Measurements from ENCODE around the gene ADPRHL1.
"Not testable (repeated sequence)": the region's sequence is repeated elsewhere in the genome, so short reads cannot be mapped to it uniquely, and the experiment has no call there.

The ADPRHL1 gene

GRCh38 chr13:113382542-113382941, 70.7 kb downstream of the ADPRHL1 start:
- H3K36me3 ChIP-seq (ENCODE audit: control insufficient read depth, insufficient read depth, low read length); H3K27me3 ChIP-seq (ENCODE audit: control insufficient read depth, insufficient read depth, low read length); H3K4me3 ChIP-seq (ENCODE audit: low read length); H3K9me3 ChIP-seq (ENCODE audit: control insufficient read depth, low read length); H3K9ac ChIP-seq (ENCODE audit: low read length): not testable (repeated sequence)
- H3K4me1 ChIP-seq (ENCODE audit: control insufficient read depth, insufficient read depth, low read length), result peaks cover 19% of the 10 kb centered on the region

DNA sequence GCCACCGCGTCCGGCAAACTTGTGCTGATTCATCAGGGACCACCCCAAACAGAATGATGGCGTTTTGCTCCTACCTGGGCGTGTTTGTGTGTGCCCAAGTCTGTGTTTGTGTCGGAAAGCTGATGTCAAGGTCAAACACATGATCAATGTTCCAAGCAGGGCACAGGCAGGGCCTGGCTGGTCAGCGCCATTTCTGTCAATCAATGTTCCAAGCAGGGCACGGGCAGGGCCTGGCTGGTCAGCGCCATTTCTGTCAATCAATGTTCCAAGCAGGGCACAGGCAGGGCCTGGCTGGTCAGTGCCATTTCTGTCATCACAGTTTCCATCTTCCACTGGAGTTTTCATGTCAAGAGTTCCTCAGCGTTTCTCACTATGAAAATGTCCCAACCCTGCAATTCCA, 74.5 kb downstream of the ADPRHL1 start:
- Histone ChIP-seq H3K9me3 (ENCODE audit: control insufficient read depth, low read length) (no peaks in the 10 kb centered on the region), H3K27me3 (ENCODE audit: control insufficient read depth, insufficient read depth, low read length) (peaks cover 4% of the 10 kb centered on the region), H3K4me3 (ENCODE audit: low read length) (no peak overlapping the region), H3K9ac (ENCODE audit: low read length) (no peak overlapping the region), H3K4me1 (ENCODE audit: control insufficient read depth, insufficient read depth, low read length) (peaks cover 20% of the 10 kb centered on the region), H3K36me3 (ENCODE audit: control insufficient read depth, insufficient read depth, low read length) (no peaks in the 10 kb centered on the region)

DNA sequence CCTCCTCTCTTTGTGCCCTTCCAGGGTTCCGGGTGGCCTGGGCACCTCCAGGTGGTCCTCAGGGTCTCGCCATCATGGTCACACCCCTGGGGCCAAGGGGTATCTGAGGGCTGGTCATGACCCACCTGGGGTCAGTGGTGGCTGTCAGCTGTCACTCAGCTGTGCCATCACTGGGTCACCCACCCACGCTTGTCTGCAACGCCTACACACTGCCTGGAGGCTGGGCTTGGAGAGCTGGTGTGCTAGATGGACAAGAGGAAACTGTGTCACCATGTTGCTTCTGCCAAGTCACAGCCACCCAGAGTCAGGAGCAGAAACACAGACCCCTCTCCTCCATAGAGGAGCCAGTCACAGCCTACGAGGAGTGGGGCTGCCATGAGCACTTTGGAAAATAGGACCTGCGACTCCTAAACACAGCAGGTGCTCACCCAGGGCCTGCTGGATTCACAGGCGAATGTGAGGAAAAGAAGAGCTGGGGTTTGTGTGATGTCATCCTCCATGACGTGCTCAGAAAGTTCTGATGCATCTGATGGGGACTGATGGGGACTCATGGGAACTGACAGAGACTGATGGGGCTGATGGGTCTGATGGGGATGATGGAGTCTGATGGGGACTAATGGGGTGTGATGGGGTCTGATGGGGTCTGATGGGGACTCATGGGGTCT, 78.6 kb downstream of the ADPRHL1 start:
- Histone ChIP-seq H3K36me3 (ENCODE audit: control insufficient read depth, insufficient read depth, low read length) (no peaks in the 10 kb centered on the region), H3K4me1 (ENCODE audit: control insufficient read depth, insufficient read depth, low read length) (peaks cover 14% of the 10 kb centered on the region), H3K4me3 (ENCODE audit: low read length) (no peak overlapping the region), H3K9ac (ENCODE audit: low read length) (no peak overlapping the region), H3K27me3 (ENCODE audit: control insufficient read depth, insufficient read depth, low read length) (peaks cover 4% of the 10 kb centered on the region), H3K9me3 (ENCODE audit: control insufficient read depth, low read length) (no peaks in the 10 kb centered on the region)

DNA sequence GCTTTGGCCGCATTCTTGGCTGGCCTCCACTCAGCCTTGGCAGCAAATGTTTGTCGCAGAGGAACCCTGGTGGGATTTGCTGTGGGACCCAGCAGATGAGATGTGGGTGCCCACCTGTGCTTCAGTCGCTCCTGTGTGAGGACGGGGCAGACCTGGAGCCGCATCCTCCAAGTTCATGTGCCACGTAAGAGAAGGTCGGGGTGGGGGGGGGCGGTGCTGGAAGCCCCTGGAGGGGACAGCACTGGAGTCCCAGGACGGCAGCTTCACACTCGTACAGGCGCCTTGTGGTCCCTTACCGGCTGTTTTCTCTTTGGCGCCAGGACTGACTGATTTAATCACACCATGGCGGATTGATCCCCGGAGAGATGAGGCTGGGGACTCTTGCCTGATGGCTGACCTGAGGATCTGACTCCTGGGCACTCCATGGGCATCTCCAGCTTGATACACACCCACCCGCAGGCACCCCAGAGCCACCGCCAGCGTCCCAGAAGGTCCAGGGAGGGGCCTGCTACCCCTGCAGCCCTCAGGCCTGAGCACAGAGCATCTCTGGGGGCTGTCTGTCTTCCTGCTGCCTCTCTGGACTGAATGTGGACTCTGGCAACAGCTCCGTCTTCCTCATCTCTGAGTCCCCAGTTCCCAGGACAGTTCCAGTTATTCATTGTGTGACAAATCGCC, 79.3 kb downstream of the ADPRHL1 start:
- H3K36me3 ChIP-seq (ENCODE audit: control insufficient read depth, insufficient read depth, low read length), result no peaks in the 10 kb centered on the region
- H3K9me3 ChIP-seq (ENCODE audit: control insufficient read depth, low read length), result no peaks in the 10 kb centered on the region
- peaks cover 4% of the 10 kb centered on the region for H3K27me3 ChIP-seq (ENCODE audit: control insufficient read depth, insufficient read depth, low read length)
- peaks cover 11% of the 10 kb centered on the region for H3K4me1 ChIP-seq (ENCODE audit: control insufficient read depth, insufficient read depth, low read length)
- H3K4me3 ChIP-seq (ENCODE audit: low read length), result no peak overlapping the region
- no peak overlapping the region for H3K9ac ChIP-seq (ENCODE audit: low read length)

- not testable (repeated sequence) for H3K4me3 ChIP-seq (ENCODE audit: low read length); H3K9me3 ChIP-seq (ENCODE audit: control insufficient read depth, low read length)
Observed at GRCh38 chr13:113371701-113372100, 81.6 kb downstream of the ADPRHL1 start.

DNA sequence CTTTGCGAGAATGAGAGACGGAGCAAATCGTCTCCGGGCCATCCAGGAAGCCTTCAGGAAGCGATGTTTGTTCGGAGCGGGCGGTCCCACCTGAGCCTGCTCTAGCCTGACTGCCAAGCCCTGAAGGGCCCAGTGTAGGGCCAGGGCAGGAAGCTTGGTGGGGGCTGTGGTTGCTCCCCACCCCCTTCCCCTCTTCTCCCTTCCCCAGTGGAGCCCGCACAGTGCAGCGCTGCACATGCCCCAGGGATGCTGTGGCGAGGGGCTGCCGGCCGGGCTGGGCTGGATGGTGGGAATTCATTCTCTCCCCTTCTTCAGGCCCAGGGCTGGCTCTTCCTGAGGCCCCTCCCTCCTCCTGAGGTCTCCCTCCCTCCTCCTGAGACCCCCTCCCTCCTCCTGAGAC, 82.2 kb downstream of the ADPRHL1 start:
- Histone ChIP-seq H3K36me3 (ENCODE audit: control insufficient read depth, insufficient read depth, low read length) (no peaks in the 10 kb centered on the region), H3K9me3 (ENCODE audit: control insufficient read depth, low read length) (no peaks in the 10 kb centered on the region), H3K27me3 (ENCODE audit: control insufficient read depth, insufficient read depth, low read length) (peaks cover 4% of the 10 kb centered on the region), H3K9ac (ENCODE audit: low read length) (no peak overlapping the region), H3K4me3 (ENCODE audit: low read length) (no peak overlapping the region), H3K4me1 (ENCODE audit: control insufficient read depth, insufficient read depth, low read length) (no peaks in the 10 kb centered on the region)

More at GRCh38 chr13:113371701-113372100, 81.6 kb downstream of the ADPRHL1 start:
- H3K27me3 ChIP-seq (ENCODE audit: control insufficient read depth, insufficient read depth, low read length); H3K36me3 ChIP-seq (ENCODE audit: control insufficient read depth, insufficient read depth, low read length); H3K4me1 ChIP-seq (ENCODE audit: control insufficient read depth, insufficient read depth, low read length); H3K9ac ChIP-seq (ENCODE audit: low read length): not testable (repeated sequence)

DNA sequence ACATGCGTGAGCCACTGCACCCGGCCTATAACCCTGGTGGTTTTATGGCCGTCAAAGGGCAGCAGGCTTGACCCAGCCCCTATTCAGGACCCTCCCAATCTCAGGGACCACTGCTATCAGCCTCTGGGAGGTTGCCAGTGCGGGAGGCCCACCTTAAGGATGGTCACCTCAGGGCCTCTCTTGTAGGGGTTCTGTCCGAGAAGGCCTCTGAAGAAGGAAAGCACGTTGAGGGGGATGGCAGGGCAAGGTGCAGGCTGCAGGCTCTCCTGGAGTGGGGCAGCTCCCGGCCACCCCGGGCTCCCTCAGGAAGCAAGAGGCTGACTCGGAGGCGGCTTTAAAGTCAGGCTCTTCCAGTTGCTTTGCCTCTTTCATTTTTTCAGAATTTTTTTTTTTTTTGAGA, 83.4 kb downstream of the ADPRHL1 start:
- no peaks in the 10 kb centered on the region for H3K4me1 ChIP-seq (ENCODE audit: control insufficient read depth, insufficient read depth, low read length)
- H3K9ac ChIP-seq (ENCODE audit: low read length), result no peak overlapping the region
- H3K4me3 ChIP-seq (ENCODE audit: low read length), result no peak overlapping the region
- peaks cover 4% of the 10 kb centered on the region for H3K27me3 ChIP-seq (ENCODE audit: control insufficient read depth, insufficient read depth, low read length)
- H3K36me3 ChIP-seq (ENCODE audit: control insufficient read depth, insufficient read depth, low read length), result no peaks in the 10 kb centered on the region
- no peaks in the 10 kb centered on the region for H3K9me3 ChIP-seq (ENCODE audit: control insufficient read depth, low read length)

GRCh38 chr13:113369189-113369588, 84.1 kb downstream of the ADPRHL1 start:
- Histone ChIP-seq H3K4me1 (ENCODE audit: control insufficient read depth, insufficient read depth, low read length) (no peaks in the 10 kb centered on the region), H3K9ac (ENCODE audit: low read length) (no peak overlapping the region), H3K4me3 (ENCODE audit: low read length) (no peak overlapping the region), H3K36me3 (ENCODE audit: control insufficient read depth, insufficient read depth, low read length) (no peaks in the 10 kb centered on the region), H3K27me3 (ENCODE audit: control insufficient read depth, insufficient read depth, low read length) (no peaks in the 10 kb centered on the region), H3K9me3 (ENCODE audit: control insufficient read depth, low read length) (no peaks in the 10 kb centered on the region)

- H3K4me1 ChIP-seq (ENCODE audit: control insufficient read depth, insufficient read depth, low read length); H3K9me3 ChIP-seq (ENCODE audit: control insufficient read depth, low read length); H3K27me3 ChIP-seq (ENCODE audit: control insufficient read depth, insufficient read depth, low read length); H3K4me3 ChIP-seq (ENCODE audit: low read length); H3K36me3 ChIP-seq (ENCODE audit: control insufficient read depth, insufficient read depth, low read length); H3K9ac ChIP-seq (ENCODE audit: low read length): not testable (repeated sequence)
Observed at GRCh38 chr13:113368353-113368752, 84.9 kb downstream of the ADPRHL1 start.

DNA sequence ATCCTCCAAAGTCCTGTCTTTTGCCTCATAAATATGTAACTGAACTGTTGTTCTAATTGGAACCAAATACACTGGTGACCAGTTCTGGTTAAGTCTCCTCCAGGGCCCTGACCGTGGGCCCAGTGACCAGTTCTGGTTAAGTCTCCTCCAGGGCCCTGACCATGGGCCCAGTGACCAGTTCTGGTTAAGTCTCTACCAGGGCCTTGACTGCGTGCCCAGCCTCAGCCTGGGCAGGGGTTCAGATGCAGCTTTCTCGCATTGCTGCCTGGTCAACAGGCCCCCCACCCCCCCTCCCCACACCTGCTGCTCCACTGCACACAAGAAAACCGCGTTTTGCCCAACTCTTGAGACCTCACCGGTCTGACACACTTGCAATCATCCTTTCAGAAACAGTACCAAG, 85.5 kb downstream of the ADPRHL1 start:
- no peak overlapping the region for H3K4me3 ChIP-seq (ENCODE audit: low read length)
- no peaks in the 10 kb centered on the region for H3K27me3 ChIP-seq (ENCODE audit: control insufficient read depth, insufficient read depth, low read length)
- H3K9me3 ChIP-seq (ENCODE audit: control insufficient read depth, low read length), result no peaks in the 10 kb centered on the region
- H3K36me3 ChIP-seq (ENCODE audit: control insufficient read depth, insufficient read depth, low read length), result no peaks in the 10 kb centered on the region
- no peak overlapping the region for H3K9ac ChIP-seq (ENCODE audit: low read length)
- H3K4me1 ChIP-seq (ENCODE audit: control insufficient read depth, insufficient read depth, low read length), result peaks cover 2% of the 10 kb centered on the region

- Histone ChIP-seq H3K9me3 (ENCODE audit: control insufficient read depth, low read length) (no peaks in the 10 kb centered on the region), H3K4me1 (ENCODE audit: control insufficient read depth, insufficient read depth, low read length) (peaks cover 3% of the 10 kb centered on the region), H3K36me3 (ENCODE audit: control insufficient read depth, insufficient read depth, low read length) (no peaks in the 10 kb centered on the region), H3K9ac (ENCODE audit: low read length) (no peak overlapping the region), H3K4me3 (ENCODE audit: low read length) (no peak overlapping the region), H3K27me3 (ENCODE audit: control insufficient read depth, insufficient read depth, low read length) (no peaks in the 10 kb centered on the region)
Observed at GRCh38 chr13:113367020-113367560, 86.2 kb downstream of the ADPRHL1 start.

- Histone ChIP-seq H3K4me1 (ENCODE audit: control insufficient read depth, insufficient read depth, low read length) (peaks cover 7% of the 10 kb centered on the region), H3K9me3 (ENCODE audit: control insufficient read depth, low read length) (no peaks in the 10 kb centered on the region), H3K27me3 (ENCODE audit: control insufficient read depth, insufficient read depth, low read length) (no peaks in the 10 kb centered on the region), H3K9ac (ENCODE audit: low read length) (no peak overlapping the region), H3K4me3 (ENCODE audit: low read length) (no peak overlapping the region), H3K36me3 (ENCODE audit: control insufficient read depth, insufficient read depth, low read length) (no peaks in the 10 kb centered on the region)
Observed at GRCh38 chr13:113365971-113366588, 87.2 kb downstream of the ADPRHL1 start.

Data from mucosa of stomach (tissue), 1 donor.